H1 (cell line): ENCODE results near the gene WNT8B. TPM values are rescaled to one million over a fixed set of nuclear protein-coding genes. Genes with fewer than 3 reads are reported as not detected.

Experiments used
- FOSL1 ChIP-seq: IDR thresholded peaks from 2 replicates; pipeline ENCODE4 v1.6.1; 2011; ENCODE audit warnings: mild to moderate bottlenecking, low read depth, low read length, moderate library complexity; ENCODE audit not compliant: insufficient read depth
- polyA plus RNA-seq, 7 experiments: library from polyadenylated mRNA; depleted of rRNA in 3 of 7; stranded (reverse) in 5 of 7; unstranded in 2 of 7; fragments of >200 nt in 5 of 7; fragments of 200-250 nt in 2 of 7; gene quantifications; 1 replicate in 5 of 7; 2 replicates in 1 of 7; 4 replicates in 1 of 7; pipeline versions ENCODE4 v1.2.1 to v1.2.3, GENCODE V29; 2011 to 2013; ENCODE audit warnings: missing spikeins in 2 of 7, mixed read lengths in 2 of 7
- total RNA-seq: library from RNA; stranded (reverse); fragmentation: NEBNext Ultra II Directional; extraction: Animal tissue kit (Norgen Biotek cat#: 25700); gene quantifications from 2 replicates; pipeline ENCODE4 v1.2.1, GENCODE V29; 2021

WNT8B gene
- total and polyA plus RNA-seq, 2 of the 8 experiments (the other 6 are each of a cell fraction or from before 2014, with no cell fraction given), result 0.20 to 0.67 TPM

GRCh38 chr10:100479037-100479436, 16.2 kb downstream of the WNT8B start (continued):
- no peak for TF ChIP-seq FOSL1
